Testis (tissue), 2 donors: ENCODE results near the gene PLEKHA8.

Source experiments
- POLR2A ChIP-seq: fragments of 450-650 bp; IDR thresholded peaks from one replicate; pipeline ENCODE4 v1.6.1; 2017; ENCODE audit warnings: antibody characterized with exemption, mild to moderate bottlenecking, moderate library complexity
- TF ChIP-seq, protein P1 (sequence below), 3 experiments: fragments of 450-650 bp in 2 of 3; fragments of 200-600 bp in 1 of 3; sonication (generic) in 1 of 3; IDR thresholded peaks; one replicate each; pipeline ENCODE4 v1.5.1; 2016 to 2019; ENCODE audit warnings: antibody characterized with exemption in 3 of 3, mild to moderate bottlenecking in 2 of 3, moderate library complexity in 1 of 3

DNA sequence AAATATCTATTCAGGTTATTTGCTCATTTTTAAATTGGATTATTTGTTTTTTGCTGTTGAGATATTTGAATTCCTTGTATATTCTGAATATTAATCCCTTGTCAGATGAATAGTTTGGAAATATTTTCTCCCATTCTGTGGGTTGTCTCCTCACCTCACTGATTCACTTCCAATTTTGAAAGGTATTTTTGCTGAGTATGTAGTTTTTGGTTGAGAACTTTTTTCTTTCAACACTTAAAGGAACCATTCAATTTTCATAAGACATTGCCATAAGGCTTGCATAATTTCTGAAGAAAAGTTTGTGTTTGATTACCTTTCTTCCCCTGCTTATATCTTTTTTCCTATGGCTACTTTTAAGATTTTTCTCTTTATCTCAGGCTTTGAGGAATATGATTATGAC lies 29.7 kb upstream of the PLEKHA8 start:
- TF ChIP-seq, protein P1, sequence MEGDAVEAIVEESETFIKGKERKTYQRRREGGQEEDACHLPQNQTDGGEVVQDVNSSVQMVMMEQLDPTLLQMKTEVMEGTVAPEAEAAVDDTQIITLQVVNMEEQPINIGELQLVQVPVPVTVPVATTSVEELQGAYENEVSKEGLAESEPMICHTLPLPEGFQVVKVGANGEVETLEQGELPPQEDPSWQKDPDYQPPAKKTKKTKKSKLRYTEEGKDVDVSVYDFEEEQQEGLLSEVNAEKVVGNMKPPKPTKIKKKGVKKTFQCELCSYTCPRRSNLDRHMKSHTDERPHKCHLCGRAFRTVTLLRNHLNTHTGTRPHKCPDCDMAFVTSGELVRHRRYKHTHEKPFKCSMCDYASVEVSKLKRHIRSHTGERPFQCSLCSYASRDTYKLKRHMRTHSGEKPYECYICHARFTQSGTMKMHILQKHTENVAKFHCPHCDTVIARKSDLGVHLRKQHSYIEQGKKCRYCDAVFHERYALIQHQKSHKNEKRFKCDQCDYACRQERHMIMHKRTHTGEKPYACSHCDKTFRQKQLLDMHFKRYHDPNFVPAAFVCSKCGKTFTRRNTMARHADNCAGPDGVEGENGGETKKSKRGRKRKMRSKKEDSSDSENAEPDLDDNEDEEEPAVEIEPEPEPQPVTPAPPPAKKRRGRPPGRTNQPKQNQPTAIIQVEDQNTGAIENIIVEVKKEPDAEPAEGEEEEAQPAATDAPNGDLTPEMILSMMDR (IDR thresholded peaks at IDR 0.05), result no peak
- TF ChIP-seq POLR2A, result no peak
